ENCODE data around the gene XYLT1. TPM values are rescaled to one million over a fixed set of nuclear protein-coding genes. Genes with fewer than 3 reads are reported as not detected.

Gene XYLT1
- total RNA-seq, 2 experiments from 2014 or later, result 59.4 to 60.4 TPM

DNA sequence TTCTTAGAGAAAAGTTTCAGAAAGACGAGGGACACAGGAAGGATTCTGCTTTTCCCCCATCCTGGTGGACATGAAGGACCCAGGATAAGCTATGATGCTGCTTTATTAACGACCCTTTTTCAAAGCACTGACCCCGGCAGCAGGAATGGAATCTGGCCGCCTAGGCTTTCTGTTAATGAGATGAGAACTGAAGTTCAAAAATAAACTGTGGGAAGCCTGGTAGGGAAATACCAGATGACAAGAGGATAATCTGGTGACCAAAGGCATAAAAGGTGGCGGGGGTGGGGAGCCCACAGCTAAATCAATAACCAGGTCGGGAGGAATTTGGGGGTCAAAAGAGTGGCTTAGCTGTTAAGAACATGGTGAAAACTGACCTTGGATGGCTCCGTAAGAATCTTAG, 171.0 kb downstream of the XYLT1 start:
- Mint-ChIP-seq H3K27me3 (ENCODE audit: low read depth) (no peaks in the 10 kb centered on the region), H3K9me3 (ENCODE audit: insufficient read depth) (no peaks in the 10 kb centered on the region), H3K27ac (peak overlapping the region; percentile 25), H3K4me1 (ENCODE audit: low read depth) (peaks cover 70% of the 10 kb centered on the region), H3K4me3 (no peak overlapping the region), H3K36me3 (ENCODE audit: low read depth) (peaks cover 30% of the 10 kb centered on the region)
- ATAC-seq (no peak), DNase-seq (no peak)
- ChIA-PET CTCF (interaction anchor here (1.3 to 1.5 kb wide), 2 partner anchors 8 to 117 kb away, joined by 3 to 4 read pairs; no protein-coding TSS in a partner anchor), POLR2A (interaction anchor here (0.9 kb wide), 1 partner anchor 42 kb away, joined by 3 read pairs; no protein-coding TSS in a partner anchor)

DNA sequence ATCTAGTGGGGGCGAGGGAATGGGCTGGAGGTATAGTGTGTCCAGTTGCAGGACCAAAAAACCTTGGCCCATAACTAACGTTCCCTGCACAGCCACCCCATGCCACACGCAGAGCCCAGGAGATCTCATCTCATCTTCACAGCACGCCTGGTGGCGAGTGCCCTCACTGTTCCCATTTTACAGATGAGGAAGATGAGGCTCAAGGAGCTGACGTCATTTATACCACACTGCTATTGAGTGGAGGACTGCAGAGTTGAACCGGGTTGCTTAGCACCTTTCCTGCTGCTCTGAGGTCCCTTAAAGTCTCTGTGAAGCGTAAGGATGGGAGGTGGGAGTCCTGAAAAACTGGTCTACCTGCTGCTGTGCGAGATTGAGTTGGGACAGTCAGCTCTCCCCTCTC, 172.5 kb downstream of the XYLT1 start:
- DNase-seq (no peak), ATAC-seq (no peak)
- ChIA-PET CTCF (interaction anchor here (1.0 kb wide), 1 partner anchor 87 kb away, joined by 3 read pairs; no protein-coding TSS in a partner anchor), POLR2A (interaction anchor here (0.9 kb wide), 1 partner anchor 73 kb away, joined by 3 read pairs; no protein-coding TSS in a partner anchor)
- peaks cover 28% of the 10 kb centered on the region for H3K36me3 Mint-ChIP-seq (ENCODE audit: low read depth)
- H3K27ac Mint-ChIP-seq, result no peak overlapping the region
- no peaks in the 10 kb centered on the region for H3K27me3 Mint-ChIP-seq (ENCODE audit: low read depth)
- no peak overlapping the region for H3K4me3 Mint-ChIP-seq
- H3K9me3 Mint-ChIP-seq (ENCODE audit: insufficient read depth), result no peaks in the 10 kb centered on the region
- H3K4me1 Mint-ChIP-seq (ENCODE audit: low read depth), result peaks cover 58% of the 10 kb centered on the region

DNA sequence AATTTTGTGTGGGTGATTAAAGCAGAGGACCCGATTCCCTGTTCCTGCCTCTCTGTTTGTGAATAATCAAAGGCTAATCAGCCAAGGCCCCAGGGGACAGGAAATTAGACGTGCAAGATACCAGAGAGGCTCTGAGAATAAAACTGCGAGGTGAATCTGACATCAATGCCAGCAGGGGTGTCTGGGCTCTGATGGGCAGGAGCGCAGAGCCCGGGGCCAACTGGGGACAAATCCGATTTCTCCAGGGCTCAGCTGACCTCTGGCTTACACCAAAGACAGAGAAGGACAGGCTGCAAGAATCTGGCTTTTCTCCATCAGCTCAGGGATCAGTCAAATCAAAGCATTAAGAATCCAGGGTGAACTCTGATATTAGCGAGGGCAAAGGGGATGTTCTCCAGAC, 174.3 kb downstream of the XYLT1 start:
- Mint-ChIP-seq H3K4me3 (no peak overlapping the region), H3K36me3 (ENCODE audit: low read depth) (peaks cover 28% of the 10 kb centered on the region), H3K9me3 (ENCODE audit: insufficient read depth) (no peaks in the 10 kb centered on the region), H3K27me3 (ENCODE audit: low read depth) (no peaks in the 10 kb centered on the region), H3K4me1 (ENCODE audit: low read depth) (peaks cover 43% of the 10 kb centered on the region), H3K27ac (no peak overlapping the region)
- POLR2A ChIA-PET, result interaction anchor here (0.7 kb wide), 1 partner anchor 87 kb away, joined by 3 read pairs; no protein-coding TSS in a partner anchor
- ATAC-seq (no peak), DNase-seq (no peak)
- CTCF ChIA-PET, result interaction anchor here (1.2 kb wide), 1 partner anchor 178 kb away, joined by 3 read pairs; no protein-coding TSS in a partner anchor

GRCh38 chr16:17295948-17296347, 174.8 kb downstream of the XYLT1 start:
- H3K36me3 Mint-ChIP-seq (ENCODE audit: low read depth), result peaks cover 31% of the 10 kb centered on the region
- H3K27ac Mint-ChIP-seq, result no peak overlapping the region
- H3K27me3 Mint-ChIP-seq (ENCODE audit: low read depth), result no peaks in the 10 kb centered on the region
- no peak overlapping the region for H3K4me3 Mint-ChIP-seq
- no peaks in the 10 kb centered on the region for H3K9me3 Mint-ChIP-seq (ENCODE audit: insufficient read depth)
- H3K4me1 Mint-ChIP-seq (ENCODE audit: low read depth), result peaks cover 43% of the 10 kb centered on the region
- CTCF ChIA-PET, result interaction anchor here (1.2 kb wide), 1 partner anchor 179 kb away, joined by 3 read pairs; no protein-coding TSS in a partner anchor
- no peak for DNase-seq
- POLR2A ChIA-PET, result interaction anchor here (0.7 kb wide), 1 partner anchor 88 kb away, joined by 3 read pairs; no protein-coding TSS in a partner anchor
- ATAC-seq, result no peak

- CTCF ChIA-PET, result no interaction called here
- H3K9me3 Mint-ChIP-seq (ENCODE audit: insufficient read depth), result no peaks in the 10 kb centered on the region
- H3K36me3 Mint-ChIP-seq (ENCODE audit: low read depth), result peaks cover 35% of the 10 kb centered on the region
- H3K4me3 Mint-ChIP-seq, result no peak overlapping the region
- DNase-seq (no peak), ATAC-seq (no peak)
- POLR2A ChIA-PET, result no interaction called here
- peak overlapping the region; percentile 47 for H3K27ac Mint-ChIP-seq
- H3K4me1 Mint-ChIP-seq (ENCODE audit: low read depth), result peaks cover 34% of the 10 kb centered on the region
- H3K27me3 Mint-ChIP-seq (ENCODE audit: low read depth), result no peaks in the 10 kb centered on the region
Measured at GRCh38 chr16:17294856-17295255, 175.9 kb downstream of the XYLT1 start.

DNA sequence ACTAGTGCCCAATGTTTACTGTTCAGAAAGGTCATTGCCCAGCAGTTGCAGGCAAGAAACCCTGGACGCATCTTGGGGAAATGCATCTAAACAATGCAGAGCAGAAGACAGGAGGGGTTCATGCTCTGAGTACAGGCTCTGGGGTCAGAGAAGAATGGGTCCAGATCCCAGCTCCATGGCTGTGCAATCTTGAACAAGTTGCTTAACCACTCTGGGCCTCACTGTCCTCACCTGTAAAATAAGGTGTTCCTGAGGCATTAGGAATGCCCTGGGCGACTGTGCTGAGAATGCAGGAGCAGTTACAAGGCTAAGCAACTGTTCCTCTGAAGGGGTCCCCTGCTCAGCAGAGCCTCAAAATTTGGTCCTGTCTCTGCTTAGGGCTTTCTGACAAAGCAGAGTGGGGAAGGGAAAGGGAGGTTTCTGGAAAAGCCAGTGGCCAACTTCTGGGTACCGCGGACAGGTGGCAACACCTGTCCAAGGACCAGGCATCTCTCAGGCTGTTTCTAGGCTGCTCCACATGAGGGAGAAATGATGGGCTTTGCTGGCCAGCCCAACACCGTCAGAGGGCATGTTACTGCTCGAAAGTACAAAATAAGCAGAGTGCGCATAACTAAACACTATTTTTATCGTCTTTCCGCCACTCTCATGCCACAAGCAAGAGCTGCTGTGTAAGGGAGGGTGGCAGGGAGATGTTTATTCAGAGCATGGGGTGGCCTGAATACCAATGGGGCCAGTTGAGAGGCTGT, 176.8 kb downstream of the XYLT1 start:
- peaks cover 29% of the 10 kb centered on the region for H3K4me1 Mint-ChIP-seq (ENCODE audit: low read depth)
- no peak for ATAC-seq
- no peaks in the 10 kb centered on the region for H3K9me3 Mint-ChIP-seq (ENCODE audit: insufficient read depth)
- H3K27ac Mint-ChIP-seq, result peak overlapping the region; percentile 2
- ChIA-PET POLR2A (no interaction called here), CTCF (no interaction called here)
- H3K4me3 Mint-ChIP-seq, result no peak overlapping the region
- peaks cover 40% of the 10 kb centered on the region for H3K36me3 Mint-ChIP-seq (ENCODE audit: low read depth)
- DNase-seq, result no peak
- no peaks in the 10 kb centered on the region for H3K27me3 Mint-ChIP-seq (ENCODE audit: low read depth)

DNA sequence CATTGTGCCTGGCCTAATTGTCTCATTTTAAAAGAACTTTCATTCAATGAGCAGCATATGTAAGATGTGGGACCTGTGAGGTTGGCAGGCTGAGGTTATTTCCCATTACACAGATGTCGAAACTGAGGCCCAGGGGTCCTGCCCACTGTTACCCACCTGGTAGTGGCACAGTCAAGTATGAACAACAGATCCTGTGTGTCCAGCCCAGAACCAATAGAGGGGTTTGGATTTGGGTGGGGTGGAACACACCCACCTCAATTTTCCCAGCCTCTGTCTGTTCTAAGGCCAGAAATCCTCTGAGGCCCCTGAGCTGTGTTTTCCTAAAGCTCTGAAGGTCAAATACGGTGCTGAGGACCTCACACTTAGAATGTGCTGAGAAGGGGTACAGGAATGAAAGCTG, 179.5 kb downstream of the XYLT1 start:
- Mint-ChIP-seq H3K27me3 (ENCODE audit: low read depth) (no peaks in the 10 kb centered on the region), H3K27ac (no peak overlapping the region), H3K4me1 (ENCODE audit: low read depth) (peaks cover 19% of the 10 kb centered on the region), H3K4me3 (no peak overlapping the region), H3K9me3 (ENCODE audit: insufficient read depth) (no peaks in the 10 kb centered on the region), H3K36me3 (ENCODE audit: low read depth) (peaks cover 36% of the 10 kb centered on the region)
- CTCF ChIA-PET, result interaction anchor here (0.9 kb wide), 1 partner anchor 78 kb away, joined by 3 read pairs; no protein-coding TSS in a partner anchor
- POLR2A ChIA-PET, result no interaction called here
- DNase-seq (no peak), ATAC-seq (no peak)

GRCh38 chr16:17289674-17290635, 180.8 kb downstream of the XYLT1 start:
- Mint-ChIP-seq H3K36me3 (ENCODE audit: low read depth) (peaks cover 34% of the 10 kb centered on the region), H3K9me3 (ENCODE audit: insufficient read depth) (no peaks in the 10 kb centered on the region), H3K4me1 (ENCODE audit: low read depth) (peaks cover 10% of the 10 kb centered on the region), H3K27me3 (ENCODE audit: low read depth) (no peaks in the 10 kb centered on the region), H3K4me3 (no peak overlapping the region), H3K27ac (peak overlapping the region; percentile 39)
- DNase-seq, result no peak
- CTCF ChIA-PET, result no interaction called here
- no peak for ATAC-seq
- POLR2A ChIA-PET, result no interaction called here

- peaks cover 10% of the 10 kb centered on the region for H3K4me1 Mint-ChIP-seq (ENCODE audit: low read depth)
- peak overlapping the region; percentile 48 for H3K27ac Mint-ChIP-seq
- no peak for DNase-seq
- CTCF ChIA-PET, result no interaction called here
- H3K9me3 Mint-ChIP-seq (ENCODE audit: insufficient read depth), result no peaks in the 10 kb centered on the region
- no peaks in the 10 kb centered on the region for H3K27me3 Mint-ChIP-seq (ENCODE audit: low read depth)
- POLR2A ChIA-PET, result no interaction called here
- H3K36me3 Mint-ChIP-seq (ENCODE audit: low read depth), result peaks cover 32% of the 10 kb centered on the region
- no peak for ATAC-seq
- H3K4me3 Mint-ChIP-seq, result no peak overlapping the region
Measured at GRCh38 chr16:17289050-17289449, 181.7 kb downstream of the XYLT1 start.

- Mint-ChIP-seq H3K27me3 (ENCODE audit: low read depth) (no peaks in the 10 kb centered on the region), H3K27ac (no peak overlapping the region), H3K4me1 (ENCODE audit: low read depth) (peaks cover 11% of the 10 kb centered on the region), H3K4me3 (no peak overlapping the region), H3K36me3 (ENCODE audit: low read depth) (peaks cover 25% of the 10 kb centered on the region), H3K9me3 (ENCODE audit: insufficient read depth) (no peaks in the 10 kb centered on the region)
- CTCF ChIA-PET, result interaction anchor here (1.7 kb wide), 1 partner anchor 38 kb away, joined by 3 read pairs; no protein-coding TSS in a partner anchor
- POLR2A ChIA-PET, result no interaction called here
- ATAC-seq (no peak), DNase-seq (no peak)
Measured at GRCh38 chr16:17287166-17287800, 183.5 kb downstream of the XYLT1 start.

DNA sequence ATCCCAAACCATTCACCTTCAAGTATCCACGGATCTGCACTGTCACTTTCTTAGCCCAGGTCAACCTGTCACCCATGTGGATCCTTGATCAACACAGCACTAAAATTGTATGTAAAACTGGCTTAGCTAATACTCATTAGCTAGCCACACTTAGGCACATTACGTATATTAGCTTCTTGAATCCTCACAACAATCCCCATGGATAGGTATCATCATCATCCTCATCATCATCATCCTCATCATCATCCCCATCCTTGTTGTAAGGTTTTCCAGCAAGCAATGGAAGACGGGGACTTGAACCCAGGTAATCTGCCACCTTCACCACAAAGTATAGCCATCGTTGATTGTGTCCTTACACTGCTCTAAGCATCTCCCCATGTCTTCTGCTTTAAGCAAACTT, 184.3 kb downstream of the XYLT1 start:
- Mint-ChIP-seq H3K9me3 (ENCODE audit: insufficient read depth) (no peaks in the 10 kb centered on the region), H3K4me1 (ENCODE audit: low read depth) (peaks cover 11% of the 10 kb centered on the region), H3K4me3 (no peak overlapping the region), H3K27me3 (ENCODE audit: low read depth) (no peaks in the 10 kb centered on the region), H3K36me3 (ENCODE audit: low read depth) (peaks cover 19% of the 10 kb centered on the region), H3K27ac (no peak overlapping the region)
- CTCF ChIA-PET, result interaction anchor here (1.7 kb wide), 1 partner anchor 39 kb away, joined by 3 read pairs; no protein-coding TSS in a partner anchor
- POLR2A ChIA-PET, result no interaction called here
- ATAC-seq, result no peak
- DNase-seq, result no peak

Data from activated CD8-positive, alpha-beta T cell treated with anti-CD3 and anti-CD28 coated beads, Interleukin-2, amount 10 ng/mL, durations not matched to agents 7 days and 5 days (primary cell).